ENCODE data around the gene STARD4. TPM values are rescaled to one million over a fixed set of nuclear protein-coding genes. Genes with fewer than 3 reads are reported as not detected.

Gene STARD4
- total and polyA plus RNA-seq, 3 donors from 2014 or later: 8.0 to 18.0 (median 13.5) TPM

GRCh38 chr5:111514087-111514486 lies 1.8 kb upstream of the STARD4 start:
- 46 to 76% methylated on average over 3 of the region's 3 CpGs for WGBS, 2 donors
- intact Hi-C loops (cut with DNase I; ENCODE audit: low total_unique reads): no loop called here
- no peak for TF ChIP-seq CTCF (IDR thresholded peaks at IDR 0.05)

GRCh38 chr5:111513131-111513520 lies 791 bp upstream of the STARD4 start:
- Histone ChIP-seq H3K36me3 (ENCODE audit: low read depth, missing control alignments) (no peaks in the 10 kb centered on the region), H3K27ac (peak overlapping the region; percentile 86 to 89), H3K4me1 (no peaks in the 10 kb centered on the region), H3K27me3 (no peaks in the 10 kb centered on the region), H3K9me3 (no peaks in the 10 kb centered on the region), H3K4me3 (peak overlapping the region; percentile 74 to 87)
- no peak for DNase-seq
- intact Hi-C loops (cut with DNase I; ENCODE audit: low total_unique reads): no loop called here
- TF ChIP-seq CTCF (IDR thresholded peaks at IDR 0.05) (no peak), POLR2A (IDR thresholded peaks at IDR 0.05) (no peak)
- 7 to 9% methylated on average over 6 of the region's 6 CpGs for WGBS, 2 donors

More at GRCh38 chr5:111514087-111514486, 1.8 kb upstream of the STARD4 start:
- H3K9me3 ChIP-seq: no peaks in the 10 kb centered on the region
- H3K4me1 ChIP-seq: no peaks in the 10 kb centered on the region
- no peaks in the 10 kb centered on the region for H3K36me3 ChIP-seq (ENCODE audit: low read depth, missing control alignments)
- no peak for DNase-seq
- no peaks in the 10 kb centered on the region for H3K27me3 ChIP-seq
- H3K27ac ChIP-seq: no peak overlapping the region
- no peak overlapping the region for H3K4me3 ChIP-seq

GRCh38 chr5:111511831-111512374 lies 432 bp downstream of the STARD4 start:
- no peak for TF ChIP-seq POLR2A (IDR thresholded peaks at IDR 0.05)
- TF ChIP-seq CTCF (IDR thresholded peaks at IDR 0.05): no peak
- Histone ChIP-seq H3K36me3 (ENCODE audit: low read depth, missing control alignments) (no peaks in the 10 kb centered on the region), H3K4me1 (no peaks in the 10 kb centered on the region), H3K9me3 (no peaks in the 10 kb centered on the region), H3K27me3 (no peaks in the 10 kb centered on the region), H3K4me3 (peak overlapping the region; percentile 74 to 87), H3K27ac (peak overlapping the region; percentile 86 to 89)
- intact Hi-C loops (cut with DNase I; ENCODE audit: low total_unique reads): no loop called here
- 0% methylated on average over 11 to 32 of the region's 32 CpGs for WGBS, 2 donors
- DNase-seq: peak; percentile 50

- H3K27ac ChIP-seq: peak overlapping the region; percentile 86 to 89
- TF ChIP-seq CTCF (IDR thresholded peaks at IDR 0.05) (no peak), POLR2A (IDR thresholded peaks at IDR 0.05) (no peak)
- no peak for DNase-seq
- H3K27me3 ChIP-seq: no peaks in the 10 kb centered on the region
- peak overlapping the region; percentile 74 to 87 for H3K4me3 ChIP-seq
- H3K4me1 ChIP-seq: no peaks in the 10 kb centered on the region
- no peaks in the 10 kb centered on the region for H3K36me3 ChIP-seq (ENCODE audit: low read depth, missing control alignments)
- intact Hi-C loops (cut with DNase I; ENCODE audit: low total_unique reads): no loop called here
- 7% methylated on average over 2 of the region's 2 CpGs for WGBS, 2 donors
- H3K9me3 ChIP-seq: no peaks in the 10 kb centered on the region
Observed at GRCh38 chr5:111511174-111511830, 1.0 kb downstream of the STARD4 start.

GRCh38 chr5:111509119-111509518 lies 3.2 kb downstream of the STARD4 start:
- no peak overlapping the region for H3K4me3 ChIP-seq
- no peaks in the 10 kb centered on the region for H3K36me3 ChIP-seq (ENCODE audit: low read depth, missing control alignments)
- no peak for DNase-seq
- H3K27me3 ChIP-seq: no peaks in the 10 kb centered on the region
- intact Hi-C loops (cut with DNase I; ENCODE audit: low total_unique reads): no loop called here
- TF ChIP-seq POLR2A (IDR thresholded peaks at IDR 0.05): no peak
- no peak for TF ChIP-seq CTCF (IDR thresholded peaks at IDR 0.05)
- 80 to 96% methylated on average over 1 of the region's 1 CpG for WGBS, 2 donors
- H3K9me3 ChIP-seq: no peaks in the 10 kb centered on the region
- H3K27ac ChIP-seq: no peak overlapping the region
- no peaks in the 10 kb centered on the region for H3K4me1 ChIP-seq

Data from testis (tissue), 3 donors.